GM12874 (cell line): ENCODE data around the gene EHBP1L1.

Source experiments
- TF ChIP-seq, protein P1 (sequence below): IDR thresholded peaks from 2 replicates; pipeline ENCODE4 v1.5.1; 2011; ENCODE audit warnings: low read depth, mild to moderate bottlenecking, control low read depth, low read length, moderate library complexity; ENCODE audit not compliant: insufficient read depth

Gene EHBP1L1

DNA sequence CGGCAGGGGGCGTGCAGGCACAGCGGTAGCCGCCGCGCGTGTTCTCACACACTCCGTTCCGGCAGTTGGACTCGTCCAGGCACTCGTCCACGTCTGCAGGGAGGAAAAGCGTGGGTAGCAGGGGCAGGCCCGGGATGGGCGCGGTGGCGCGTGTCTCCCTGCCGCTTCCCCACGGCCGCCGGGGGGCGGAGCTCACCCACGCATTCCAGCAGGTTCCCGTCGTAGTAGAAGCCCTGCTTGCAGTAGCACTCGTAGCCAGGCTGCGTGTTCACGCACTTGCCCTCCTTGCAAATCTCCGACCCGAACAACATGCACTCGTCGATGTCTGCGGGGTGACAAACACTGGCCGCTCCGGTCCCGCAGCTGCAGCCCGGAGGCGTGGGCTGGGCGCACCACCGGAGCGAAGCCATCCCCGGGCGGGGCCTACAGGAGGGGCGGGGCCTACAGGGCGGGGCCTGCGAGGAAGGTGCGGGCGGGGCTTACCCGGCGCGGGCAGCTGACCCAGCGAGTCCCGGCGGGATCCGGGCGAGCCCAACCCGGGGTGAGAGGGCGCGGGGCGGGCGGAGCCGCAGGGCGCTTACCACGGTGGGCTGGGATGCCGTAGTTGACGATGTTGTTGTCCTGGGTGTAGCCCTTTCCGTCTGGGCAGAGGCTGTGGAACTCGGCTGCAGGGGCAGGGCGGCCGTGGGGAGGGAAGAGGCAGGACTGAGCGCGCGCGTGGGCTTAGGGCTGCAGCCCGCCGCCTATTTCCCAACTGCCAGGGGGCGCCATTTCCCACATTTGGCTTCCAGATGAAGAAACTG is 35.4 kb upstream of the EHBP1L1 start:
- TF ChIP-seq, protein P1, sequence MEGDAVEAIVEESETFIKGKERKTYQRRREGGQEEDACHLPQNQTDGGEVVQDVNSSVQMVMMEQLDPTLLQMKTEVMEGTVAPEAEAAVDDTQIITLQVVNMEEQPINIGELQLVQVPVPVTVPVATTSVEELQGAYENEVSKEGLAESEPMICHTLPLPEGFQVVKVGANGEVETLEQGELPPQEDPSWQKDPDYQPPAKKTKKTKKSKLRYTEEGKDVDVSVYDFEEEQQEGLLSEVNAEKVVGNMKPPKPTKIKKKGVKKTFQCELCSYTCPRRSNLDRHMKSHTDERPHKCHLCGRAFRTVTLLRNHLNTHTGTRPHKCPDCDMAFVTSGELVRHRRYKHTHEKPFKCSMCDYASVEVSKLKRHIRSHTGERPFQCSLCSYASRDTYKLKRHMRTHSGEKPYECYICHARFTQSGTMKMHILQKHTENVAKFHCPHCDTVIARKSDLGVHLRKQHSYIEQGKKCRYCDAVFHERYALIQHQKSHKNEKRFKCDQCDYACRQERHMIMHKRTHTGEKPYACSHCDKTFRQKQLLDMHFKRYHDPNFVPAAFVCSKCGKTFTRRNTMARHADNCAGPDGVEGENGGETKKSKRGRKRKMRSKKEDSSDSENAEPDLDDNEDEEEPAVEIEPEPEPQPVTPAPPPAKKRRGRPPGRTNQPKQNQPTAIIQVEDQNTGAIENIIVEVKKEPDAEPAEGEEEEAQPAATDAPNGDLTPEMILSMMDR, result peak; percentile 87

DNA sequence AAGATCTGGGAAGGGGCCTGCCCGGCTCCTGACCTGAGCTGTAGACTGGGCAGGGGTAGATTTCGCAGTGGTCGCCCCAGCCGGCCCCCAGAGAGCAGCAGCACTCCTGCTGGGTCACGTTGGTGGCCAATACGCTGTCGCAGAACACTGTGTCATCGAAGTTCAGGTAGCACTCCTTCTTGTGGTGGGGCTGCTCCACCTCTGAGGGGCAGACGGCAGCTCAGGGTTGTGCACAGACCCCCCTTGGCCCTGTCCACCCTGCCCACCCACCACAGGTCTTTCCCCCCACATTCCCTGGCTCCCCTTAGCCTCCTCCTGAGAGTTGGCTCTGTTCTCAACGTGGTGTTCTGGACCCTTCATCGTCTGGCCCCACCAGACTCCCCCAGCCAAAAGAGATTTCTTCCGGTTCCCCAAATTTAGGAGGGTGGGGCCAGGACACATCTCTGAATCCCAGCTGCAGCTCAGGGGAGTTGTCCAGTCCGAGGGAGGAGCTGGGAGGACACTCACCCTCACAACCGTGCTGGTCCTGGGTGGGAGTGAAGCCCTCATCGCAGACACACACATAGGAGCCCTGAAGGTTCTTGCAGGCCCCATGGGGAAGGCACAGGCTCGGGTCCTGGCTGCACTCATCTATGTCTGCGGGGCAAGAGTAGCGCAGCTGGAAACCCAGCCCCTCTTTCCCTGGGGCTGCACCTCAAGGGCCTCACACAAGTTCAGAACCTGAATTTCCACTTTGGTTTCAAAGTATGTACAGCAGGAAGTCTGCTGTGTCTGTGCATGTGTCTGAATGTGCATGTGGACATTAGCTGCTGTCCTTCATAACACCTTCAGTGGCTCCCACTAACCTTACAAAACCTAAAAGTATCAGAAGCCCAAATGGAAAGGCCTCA is 34.5 kb upstream of the EHBP1L1 start:
- TF ChIP-seq, protein P1, result no peak

DNA sequence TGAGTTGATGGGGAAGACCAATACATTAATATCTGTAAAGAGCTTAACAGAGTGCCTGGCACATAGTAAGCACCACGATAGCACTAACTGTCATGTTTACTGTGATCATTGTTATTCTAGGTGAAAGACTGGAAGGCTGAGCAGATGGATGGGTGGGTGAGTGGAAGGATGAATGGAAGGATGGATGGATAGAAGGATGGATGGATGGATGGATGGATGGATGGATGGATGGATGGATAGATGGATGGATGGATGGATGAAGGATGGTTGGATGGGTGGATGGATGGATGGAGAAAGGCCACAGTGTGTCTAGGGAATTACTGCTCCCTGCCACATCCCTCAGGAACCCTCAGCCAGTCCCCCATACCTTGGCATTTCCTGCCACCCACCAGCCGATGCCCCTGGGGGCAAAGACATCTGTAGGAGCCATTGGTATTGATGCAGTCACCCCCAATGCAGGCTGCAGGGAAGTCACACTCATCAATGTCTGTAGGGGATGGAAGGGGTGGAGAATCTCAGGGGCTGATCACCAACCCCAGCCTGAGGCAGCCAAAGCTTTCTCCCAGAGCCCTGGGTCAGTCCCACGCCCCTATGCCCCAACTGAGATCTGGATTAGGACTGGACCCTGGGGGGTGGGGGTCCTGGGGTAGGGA is 33.0 kb upstream of the EHBP1L1 start:
- TF ChIP-seq, protein P1, result no peak

DNA sequence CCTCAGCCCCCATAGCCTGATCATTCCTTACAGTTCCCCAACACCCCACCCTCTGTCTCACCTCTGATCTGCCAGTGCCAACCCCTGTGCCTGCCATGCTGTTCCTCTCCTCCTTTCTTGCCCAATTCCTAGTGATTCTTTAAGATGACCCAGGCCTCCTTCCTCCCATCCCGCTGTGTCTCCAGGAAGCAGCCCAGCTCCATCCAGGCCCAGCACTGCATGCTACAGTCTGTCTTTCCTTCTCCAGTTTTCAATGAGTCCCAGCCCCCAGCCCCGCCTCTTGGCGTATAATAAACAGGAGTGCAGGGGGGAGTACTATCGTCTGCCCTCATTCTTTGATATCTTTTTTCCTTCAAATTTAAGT is 30.0 kb upstream of the EHBP1L1 start:
- TF ChIP-seq, protein P1, result no peak

DNA sequence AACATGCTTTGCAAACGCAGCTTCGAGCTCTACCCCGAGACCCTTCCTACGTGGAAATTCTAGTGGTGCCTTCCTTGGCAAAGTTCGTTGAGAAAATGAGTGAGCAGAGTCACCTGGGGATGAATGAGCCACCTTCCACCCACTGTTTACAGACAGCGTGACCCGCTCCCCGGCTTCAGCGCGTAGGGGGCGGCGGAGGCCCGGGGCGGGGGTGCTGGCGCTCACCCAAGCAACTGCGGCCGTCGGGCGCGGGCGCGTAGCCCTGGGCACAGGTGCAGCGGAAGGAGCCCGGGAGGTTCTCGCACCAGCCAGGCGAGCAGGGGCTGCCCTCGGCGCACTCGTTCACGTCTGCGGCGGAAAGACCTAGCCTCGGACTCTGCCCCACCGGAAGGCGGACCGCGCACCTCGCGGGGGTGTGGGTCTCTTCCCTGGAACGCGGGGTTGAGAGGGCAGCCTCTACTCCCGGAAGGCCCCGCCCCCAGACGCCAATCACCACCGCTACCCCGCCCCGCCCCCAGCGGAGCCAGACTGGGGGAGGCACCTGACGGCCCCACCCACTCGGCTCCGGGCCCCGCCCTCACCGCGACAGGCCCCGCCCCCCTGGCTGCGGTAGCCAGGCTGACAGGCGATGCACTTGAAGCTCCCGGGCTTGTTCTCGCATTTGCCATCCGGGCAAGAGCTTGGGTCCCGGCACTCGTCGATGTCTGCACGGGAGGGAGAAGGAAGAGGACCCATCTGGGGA is 29.5 kb upstream of the EHBP1L1 start:
- TF ChIP-seq, protein P1, result no peak

DNA sequence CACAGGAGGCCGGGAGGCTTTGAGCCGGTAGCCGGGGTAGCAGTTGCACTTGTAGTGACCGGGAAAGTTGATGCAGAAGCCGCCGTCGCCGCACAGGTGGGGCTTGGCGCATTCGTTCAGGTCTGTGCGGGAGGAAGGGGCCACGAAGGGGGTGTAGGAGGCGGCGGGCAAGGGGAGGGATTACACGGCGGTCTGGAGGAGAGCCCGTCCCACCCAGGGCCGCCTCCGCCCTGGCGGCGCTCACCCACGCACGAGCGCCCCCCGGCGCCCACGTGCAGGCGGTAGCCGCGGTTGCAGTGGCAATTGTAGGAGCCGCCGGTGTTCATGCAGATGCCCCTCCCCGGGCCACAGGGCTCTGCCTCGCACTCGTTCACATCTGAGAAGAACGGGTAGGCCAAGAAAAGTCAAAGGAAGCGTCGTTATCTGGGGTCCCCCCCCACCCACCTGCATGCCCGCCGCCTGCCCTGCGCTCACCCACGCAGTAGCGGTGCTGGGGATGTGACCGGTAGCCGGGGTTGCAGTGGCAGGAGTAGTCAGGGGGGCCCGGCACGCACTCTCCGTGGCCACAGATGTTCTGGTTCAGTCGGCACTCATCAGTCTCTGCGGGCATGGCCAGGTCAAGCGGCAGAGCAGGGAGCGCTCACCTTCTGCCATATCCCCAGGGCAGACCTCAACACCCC is 28.3 kb upstream of the EHBP1L1 start:
- TF ChIP-seq, protein P1, result peak; percentile 28; the same call in 1 of the 2 replicates
